CD14-positive monocyte (primary cell): Measurements from ENCODE around the gene RANBP2. TPM values are rescaled to one million over a fixed set of nuclear protein-coding genes. Genes with fewer than 3 reads are reported as not detected.
A peak's percentile ranks its signal among the peaks of the same experiment; 100 is the strongest.

ENCODE experiments used
- DNase-seq, 3 donors: peaks; one replicate each; pipeline ENCODE4 v3.0.0-alpha.2; 2011 to 2022
- H2AFZ ChIP-seq: 2 replicates; pipeline ENCODE4 v1.6.0; 2012; ENCODE audit warnings: mild to moderate bottlenecking, low read depth, low read length, inconsistent platforms; ENCODE audit not compliant: insufficient read depth, poor library complexity, severe bottlenecking
- H3K27ac ChIP-seq, 2 donors: 1 replicate in 1 of 2; 2 replicates in 1 of 2; pipeline ENCODE4 v1.5.1; 2012 to 2013; ENCODE audit warnings: low read length in 2 of 2, control low read depth in 1 of 2, inconsistent platforms in 1 of 2, low read depth in 1 of 2, mild to moderate bottlenecking in 1 of 2
- H3K27me3 ChIP-seq, 2 donors: one replicate each; pipeline versions ENCODE4 v1.6.0 to v1.6.1; 2011 to 2013; ENCODE audit warnings: low read length in 2 of 2; ENCODE audit not compliant: control insufficient read depth in 2 of 2, insufficient read depth in 2 of 2
- H3K36me3 ChIP-seq, 2 donors: replicated peaks in 1 of 2; 1 replicate in 1 of 2; 2 replicates in 1 of 2; pipeline versions ENCODE4 v1.5.1 to v1.6.1; 2012 to 2013; ENCODE audit warnings: low read length in 2 of 2, control low read depth in 1 of 2, inconsistent platforms in 1 of 2, mild to moderate bottlenecking in 1 of 2; ENCODE audit not compliant: insufficient read depth in 2 of 2, control insufficient read depth in 1 of 2
- H3K4me1 ChIP-seq, 2 donors: 1 replicate in 1 of 2; 2 replicates in 1 of 2; pipeline versions ENCODE4 v1.5.1 to v1.6.1; 2012 to 2013; ENCODE audit warnings: low read length in 2 of 2, control low read depth in 1 of 2, inconsistent platforms in 1 of 2, mild to moderate bottlenecking in 1 of 2, moderate library complexity in 1 of 2; ENCODE audit not compliant: insufficient read depth in 2 of 2, control insufficient read depth in 1 of 2
- H3K4me2 ChIP-seq: replicated peaks from 2 replicates; pipeline ENCODE3; 2012; ENCODE audit warnings: low read length, moderate library complexity, mild to moderate bottlenecking; ENCODE audit not compliant: poor library complexity, severe bottlenecking; ENCODE audit errors: extremely low read depth
- H3K4me3 ChIP-seq, 3 experiments: fragments of 200-600 bp in 1 of 3; sonication (generic) in 1 of 3; replicated peaks in 1 of 3; 1 replicate in 2 of 3; 2 replicates in 1 of 3; pipeline ENCODE4 v1.5.1; 2011 to 2013; ENCODE audit warnings: low read length in 3 of 3, mild to moderate bottlenecking in 3 of 3, control low read depth in 2 of 3, low read depth in 2 of 3, inconsistent platforms in 1 of 3, moderate library complexity in 1 of 3
- H3K79me2 ChIP-seq: 2 replicates; pipeline ENCODE4 v1.6.0; 2012; ENCODE audit warnings: mild to moderate bottlenecking, control low read depth, inconsistent platforms, low read length, moderate library complexity; ENCODE audit not compliant: insufficient read depth
- H3K9ac ChIP-seq: 2 replicates; pipeline ENCODE4 v1.6.0; 2017; ENCODE audit warnings: low read length, mild to moderate bottlenecking; ENCODE audit not compliant: insufficient read depth, poor library complexity, severe bottlenecking
- H3K9me3 ChIP-seq, 2 donors: replicated peaks in 1 of 2; 1 replicate in 1 of 2; 2 replicates in 1 of 2; pipeline versions ENCODE4 v1.5.1 to v1.6.1; 2012 to 2013; ENCODE audit warnings: low read length in 2 of 2, control low read depth in 1 of 2; ENCODE audit not compliant: control insufficient read depth in 1 of 2, insufficient read depth in 1 of 2
- H4K20me1 ChIP-seq: 2 replicates; pipeline ENCODE4 v1.6.0; 2012; ENCODE audit warnings: mild to moderate bottlenecking, low read length, control low read depth, moderate library complexity; ENCODE audit not compliant: insufficient read depth
- H3K27ac Mint-ChIP-seq, 7 donors: one replicate each; pipeline ENCODE4 v1.8.0; 2020; ENCODE audit warnings: mild to moderate bottlenecking in 7 of 7, mixed read lengths in 7 of 7, moderate library complexity in 6 of 7, inconsistent platforms in 2 of 7
- H3K27me3 Mint-ChIP-seq, 3 donors: one replicate each; pipeline ENCODE4 v1.8.0; 2021 to 2022; ENCODE audit warnings: low read depth in 3 of 3, mild to moderate bottlenecking in 3 of 3, mixed read lengths in 3 of 3, moderate library complexity in 3 of 3, inconsistent platforms in 1 of 3
- H3K36me3 Mint-ChIP-seq, 2 donors: one replicate each; pipeline ENCODE4 v1.8.0; 2020; ENCODE audit warnings: mixed read lengths in 2 of 2, inconsistent platforms in 1 of 2, mild to moderate bottlenecking in 1 of 2
- H3K4me1 Mint-ChIP-seq: one replicate; pipeline ENCODE4 v1.8.0; 2020; ENCODE audit warnings: mild to moderate bottlenecking, mixed read lengths
- H3K4me3 Mint-ChIP-seq, 2 donors: one replicate each; pipeline ENCODE4 v1.8.0; 2020; ENCODE audit warnings: mild to moderate bottlenecking in 2 of 2, mixed read lengths in 2 of 2, moderate library complexity in 1 of 2
- H3K9me3 Mint-ChIP-seq, 7 donors: one replicate each; pipeline ENCODE4 v1.8.0; 2020 to 2022; ENCODE audit warnings: mixed read lengths in 7 of 7, mild to moderate bottlenecking in 6 of 7, moderate library complexity in 6 of 7, inconsistent platforms in 2 of 7
- WGBS: methylation state at CpG from one replicate; pipeline ENCODE4 v1.1.5; 2013; ENCODE audit warnings: missing lambda C conversion rate; ENCODE audit not compliant: insufficient coverage; 5-methylcytosine and 5-hydroxymethylcytosine counted together
- intact Hi-C, 2 donors: fragments of 100-400 bp; cut with micrococcal nuclease; formaldehyde crosslinking; loops; one replicate each; pipeline versions ENCODE4 v1.15.0 to v1.15.1; 2023
- polyA plus RNA-seq, 3 donors: library from polyadenylated mRNA; depleted of rRNA in 1 of 3; unstranded in 2 of 3; stranded (reverse) in 1 of 3; fragments of 300-500 nt in 2 of 3; fragments of >200 nt in 1 of 3; fragmentation: Illumina TruSeq in 2 of 3; gene quantifications; 1 replicate in 2 of 3; 2 replicates in 1 of 3; pipeline ENCODE4 v1.2.3, GENCODE V29; 2012 to 2021
- TF ChIP-seq, protein P1 (sequence below): fragments of 200-600 bp; IDR thresholded peaks from one replicate; pipeline ENCODE4 v1.8.0; 2022; ENCODE audit warnings: antibody characterized with exemption, mild to moderate bottlenecking

RANBP2 gene
- polyA plus RNA-seq, 3 donors = 6.8 to 7.3 (median 7.0) TPM

DNA sequence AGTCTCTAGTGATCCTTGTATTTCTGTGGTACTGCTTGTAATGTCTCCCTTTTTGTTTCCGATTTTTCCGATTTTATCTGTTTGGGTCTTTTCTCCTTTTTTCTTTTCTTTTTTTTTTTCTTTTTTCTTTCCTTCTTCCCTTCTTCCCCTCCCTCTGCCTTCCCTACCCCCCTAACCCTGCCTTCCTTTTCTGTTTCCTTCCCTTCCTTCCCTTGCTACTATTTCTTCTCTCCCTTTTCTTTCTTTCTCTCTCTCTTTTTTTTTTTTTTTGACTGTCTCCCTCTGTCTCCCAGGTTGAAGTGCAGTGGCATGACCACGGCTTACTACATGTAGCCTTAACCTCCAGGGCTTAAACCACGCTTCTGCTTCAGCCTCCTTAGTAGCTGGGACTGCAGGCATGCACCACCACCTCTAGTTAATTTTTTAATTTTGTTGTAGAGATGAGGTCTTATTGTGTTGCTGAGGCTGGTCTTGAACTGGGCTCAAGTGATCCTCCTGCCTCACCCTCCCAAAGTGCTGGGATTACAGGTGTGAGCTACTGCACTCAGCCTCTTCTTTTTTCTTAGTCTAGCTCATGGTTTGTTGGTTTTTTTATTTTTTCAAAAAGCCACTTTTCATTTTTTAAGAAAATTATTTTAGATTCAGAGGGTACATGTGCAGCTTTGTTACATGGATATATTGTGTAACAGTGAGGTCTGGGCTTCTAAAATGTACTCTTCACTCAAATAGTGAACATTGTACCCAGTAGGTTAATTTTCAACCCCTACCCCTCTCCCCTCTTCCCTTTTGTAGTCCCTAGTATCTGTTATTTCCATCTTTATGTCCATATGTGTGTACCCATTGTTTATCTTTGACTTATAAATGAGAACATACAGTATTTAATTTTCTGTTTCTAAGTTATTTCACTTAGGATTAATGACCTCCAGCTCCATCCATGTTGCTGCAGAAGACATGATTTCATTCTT, 92.0 kb downstream of the RANBP2 start:
- peak overlapping the region in 1 of 7 donors; percentile 80 for H3K27ac Mint-ChIP-seq
- Histone ChIP-seq H2AFZ (no peak overlapping the region), H3K4me3 (no peak overlapping the region), H3K27me3 (no peaks in the 10 kb centered on the region), H4K20me1 (no peaks in the 10 kb centered on the region), H3K9me3 (peaks cover 6 to 20% of the 10 kb centered on the region in 2 donors), H3K36me3 (peaks cover 0 to 26% of the 10 kb centered on the region in 2 donors), H3K79me2 (no peaks in the 10 kb centered on the region), H3K4me1 (no peaks in the 10 kb centered on the region), H3K4me2 (no peak overlapping the region), H3K9ac (no peak overlapping the region), H3K27ac (no peak overlapping the region)
- H3K27me3 Mint-ChIP-seq = no peaks in the 10 kb centered on the region
- peaks cover 13 to 27% (median 21%) of the 10 kb centered on the region in 7 donors for H3K9me3 Mint-ChIP-seq
- no peak for DNase-seq
- H3K36me3 Mint-ChIP-seq = peaks cover 40 to 51% of the 10 kb centered on the region in 2 donors
- intact Hi-C loops = no loop called here
- no peaks in the 10 kb centered on the region for H3K4me1 Mint-ChIP-seq
- TF ChIP-seq, protein P1, sequence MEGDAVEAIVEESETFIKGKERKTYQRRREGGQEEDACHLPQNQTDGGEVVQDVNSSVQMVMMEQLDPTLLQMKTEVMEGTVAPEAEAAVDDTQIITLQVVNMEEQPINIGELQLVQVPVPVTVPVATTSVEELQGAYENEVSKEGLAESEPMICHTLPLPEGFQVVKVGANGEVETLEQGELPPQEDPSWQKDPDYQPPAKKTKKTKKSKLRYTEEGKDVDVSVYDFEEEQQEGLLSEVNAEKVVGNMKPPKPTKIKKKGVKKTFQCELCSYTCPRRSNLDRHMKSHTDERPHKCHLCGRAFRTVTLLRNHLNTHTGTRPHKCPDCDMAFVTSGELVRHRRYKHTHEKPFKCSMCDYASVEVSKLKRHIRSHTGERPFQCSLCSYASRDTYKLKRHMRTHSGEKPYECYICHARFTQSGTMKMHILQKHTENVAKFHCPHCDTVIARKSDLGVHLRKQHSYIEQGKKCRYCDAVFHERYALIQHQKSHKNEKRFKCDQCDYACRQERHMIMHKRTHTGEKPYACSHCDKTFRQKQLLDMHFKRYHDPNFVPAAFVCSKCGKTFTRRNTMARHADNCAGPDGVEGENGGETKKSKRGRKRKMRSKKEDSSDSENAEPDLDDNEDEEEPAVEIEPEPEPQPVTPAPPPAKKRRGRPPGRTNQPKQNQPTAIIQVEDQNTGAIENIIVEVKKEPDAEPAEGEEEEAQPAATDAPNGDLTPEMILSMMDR = no peak
- WGBS = no CpG with 5 or more reads among the region's 4 CpGs
- H3K4me3 Mint-ChIP-seq = no peak overlapping the region

DNA sequence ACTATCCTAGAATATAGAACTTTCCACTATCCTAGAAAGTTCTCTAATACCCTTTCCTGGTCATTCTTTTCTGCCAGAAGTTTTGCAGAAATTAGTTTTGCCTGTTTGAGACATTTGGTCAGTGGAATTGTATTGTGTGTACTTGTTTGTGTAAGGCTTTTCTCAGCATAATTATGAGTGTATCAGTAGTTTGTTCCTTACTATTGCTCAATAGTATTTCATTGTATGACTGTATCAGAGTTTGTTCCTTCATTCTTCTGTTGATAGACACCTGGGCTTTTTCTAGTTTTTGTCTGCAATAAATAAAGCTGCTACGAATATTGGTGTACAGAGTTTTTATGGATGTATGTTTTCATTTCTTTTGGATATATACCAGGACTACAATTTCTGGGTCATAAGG, 94.5 kb downstream of the RANBP2 start:
- Histone ChIP-seq H3K9me3 (peaks cover 14 to 16% of the 10 kb centered on the region in 2 donors), H4K20me1 (no peaks in the 10 kb centered on the region), H3K4me3 (no peak overlapping the region), H2AFZ (no peak overlapping the region), H3K27ac (no peak overlapping the region), H3K9ac (no peak overlapping the region), H3K27me3 (no peaks in the 10 kb centered on the region), H3K79me2 (no peaks in the 10 kb centered on the region), H3K36me3 (peaks cover 9 to 39% of the 10 kb centered on the region in 2 donors), H3K4me2 (no peak overlapping the region), H3K4me1 (no peaks in the 10 kb centered on the region)
- no peaks in the 10 kb centered on the region for H3K4me1 Mint-ChIP-seq
- peaks cover 41 to 55% of the 10 kb centered on the region in 2 donors for H3K36me3 Mint-ChIP-seq
- H3K27me3 Mint-ChIP-seq = no peaks in the 10 kb centered on the region
- WGBS = no CpG with 5 or more reads among the region's 1 CpG
- H3K4me3 Mint-ChIP-seq = no peak overlapping the region
- no peak for DNase-seq
- TF ChIP-seq, protein P1 = no peak
- intact Hi-C loops = no loop called here
- peaks cover 11 to 31% (median 22%) of the 10 kb centered on the region in 7 donors for H3K9me3 Mint-ChIP-seq
- no peak overlapping the region for H3K27ac Mint-ChIP-seq
